Stomach (tissue), 4 donors: Measurements from ENCODE around the gene GJA5.
A peak's percentile ranks its signal among the peaks of the same experiment; 100 is the strongest.

Experiments used
- CTCF ChIP-seq, 7 experiments: fragments of 450-650 bp in 4 of 7; fragments of 200-600 bp in 3 of 7; sonication (generic) in 3 of 7; IDR thresholded peaks; one replicate each; pipeline ENCODE4 v1.5.1; 2016 to 2019; ENCODE audit warnings: antibody characterized with exemption in 7 of 7, control low read depth in 2 of 7, mild to moderate bottlenecking in 1 of 7
- POLR2A ChIP-seq, 4 donors: fragments of 450-650 bp; IDR thresholded peaks; one replicate each; pipeline ENCODE4 v1.6.1; 2016; ENCODE audit warnings: antibody characterized with exemption in 4 of 4, control low read depth in 2 of 4, mild to moderate bottlenecking in 1 of 4, moderate library complexity in 1 of 4

GRCh38 chr1:147723691-147724323, 36.6 kb downstream of the GJA5 start:
- TF ChIP-seq CTCF (IDR thresholded peaks at IDR 0.05) = peak in 4 of 7 experiments; percentile 11 to 56 (median 38)
- no peak for TF ChIP-seq POLR2A (IDR thresholded peaks at IDR 0.05)
